GM12872 (cell line): ENCODE data around the gene LEF1.

Source experiments
- TF ChIP-seq, protein P1 (sequence below): IDR thresholded peaks from 3 replicates; pipeline ENCODE4 v1.5.1; 2011; ENCODE audit warnings: low read depth, mild to moderate bottlenecking, low read length, moderate library complexity; ENCODE audit not compliant: insufficient read depth

LEF1 gene

DNA sequence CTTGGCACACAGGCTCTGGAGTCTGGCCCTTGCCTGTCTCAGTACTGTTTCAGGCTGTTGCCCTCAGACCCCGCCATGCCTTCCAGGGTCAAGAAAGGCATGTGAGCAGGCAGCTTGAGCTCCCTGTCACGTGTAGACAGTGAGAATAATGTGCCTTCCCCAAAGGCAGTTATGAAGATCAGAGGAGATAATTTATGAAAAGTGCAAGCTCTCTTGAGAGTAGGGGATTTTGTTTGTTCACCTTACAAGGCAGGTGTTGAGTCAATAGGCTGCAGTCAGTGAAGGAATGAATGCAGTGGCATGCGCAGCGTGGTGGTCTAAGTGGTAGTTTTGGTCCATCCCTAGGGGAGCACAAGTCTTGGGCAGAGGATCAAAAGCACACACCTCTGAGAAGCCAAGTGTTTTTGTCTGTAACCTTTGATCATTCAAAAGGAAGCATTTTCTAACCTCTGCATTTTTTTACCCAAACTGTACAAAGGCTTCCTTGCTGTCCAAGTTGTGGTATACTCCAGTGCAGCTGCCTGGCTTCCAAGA lies 164.7 kb downstream of the LEF1 start:
- TF ChIP-seq, protein P1, sequence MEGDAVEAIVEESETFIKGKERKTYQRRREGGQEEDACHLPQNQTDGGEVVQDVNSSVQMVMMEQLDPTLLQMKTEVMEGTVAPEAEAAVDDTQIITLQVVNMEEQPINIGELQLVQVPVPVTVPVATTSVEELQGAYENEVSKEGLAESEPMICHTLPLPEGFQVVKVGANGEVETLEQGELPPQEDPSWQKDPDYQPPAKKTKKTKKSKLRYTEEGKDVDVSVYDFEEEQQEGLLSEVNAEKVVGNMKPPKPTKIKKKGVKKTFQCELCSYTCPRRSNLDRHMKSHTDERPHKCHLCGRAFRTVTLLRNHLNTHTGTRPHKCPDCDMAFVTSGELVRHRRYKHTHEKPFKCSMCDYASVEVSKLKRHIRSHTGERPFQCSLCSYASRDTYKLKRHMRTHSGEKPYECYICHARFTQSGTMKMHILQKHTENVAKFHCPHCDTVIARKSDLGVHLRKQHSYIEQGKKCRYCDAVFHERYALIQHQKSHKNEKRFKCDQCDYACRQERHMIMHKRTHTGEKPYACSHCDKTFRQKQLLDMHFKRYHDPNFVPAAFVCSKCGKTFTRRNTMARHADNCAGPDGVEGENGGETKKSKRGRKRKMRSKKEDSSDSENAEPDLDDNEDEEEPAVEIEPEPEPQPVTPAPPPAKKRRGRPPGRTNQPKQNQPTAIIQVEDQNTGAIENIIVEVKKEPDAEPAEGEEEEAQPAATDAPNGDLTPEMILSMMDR = no peak

DNA sequence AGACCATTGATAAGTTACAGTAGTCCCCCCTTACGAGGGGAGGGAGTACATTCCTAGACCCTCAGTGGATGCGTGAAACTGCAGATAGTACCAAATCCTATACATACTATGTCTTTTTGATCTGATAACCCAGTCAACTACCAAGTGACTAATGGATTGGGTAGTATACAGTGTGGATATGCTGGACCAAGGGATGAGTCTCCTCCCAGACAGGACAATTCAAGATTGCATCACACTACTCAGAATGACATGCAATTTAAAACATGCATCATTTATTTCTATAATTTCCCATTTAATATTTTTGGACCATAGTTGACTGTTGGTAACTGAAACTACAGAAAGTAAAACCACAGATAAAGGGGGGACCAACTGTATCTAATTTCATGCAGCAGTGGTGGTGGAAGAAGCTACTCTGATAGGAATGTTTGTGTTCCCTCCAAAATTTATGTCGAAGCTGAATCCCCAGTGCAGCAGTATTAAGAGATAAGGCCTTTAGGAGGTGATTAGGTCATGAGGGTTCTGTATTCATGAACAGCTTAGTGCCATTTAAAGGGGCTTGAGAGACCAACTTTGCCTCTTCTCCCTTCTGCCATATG lies 167.1 kb downstream of the LEF1 start:
- TF ChIP-seq, protein P1 = no peak

DNA sequence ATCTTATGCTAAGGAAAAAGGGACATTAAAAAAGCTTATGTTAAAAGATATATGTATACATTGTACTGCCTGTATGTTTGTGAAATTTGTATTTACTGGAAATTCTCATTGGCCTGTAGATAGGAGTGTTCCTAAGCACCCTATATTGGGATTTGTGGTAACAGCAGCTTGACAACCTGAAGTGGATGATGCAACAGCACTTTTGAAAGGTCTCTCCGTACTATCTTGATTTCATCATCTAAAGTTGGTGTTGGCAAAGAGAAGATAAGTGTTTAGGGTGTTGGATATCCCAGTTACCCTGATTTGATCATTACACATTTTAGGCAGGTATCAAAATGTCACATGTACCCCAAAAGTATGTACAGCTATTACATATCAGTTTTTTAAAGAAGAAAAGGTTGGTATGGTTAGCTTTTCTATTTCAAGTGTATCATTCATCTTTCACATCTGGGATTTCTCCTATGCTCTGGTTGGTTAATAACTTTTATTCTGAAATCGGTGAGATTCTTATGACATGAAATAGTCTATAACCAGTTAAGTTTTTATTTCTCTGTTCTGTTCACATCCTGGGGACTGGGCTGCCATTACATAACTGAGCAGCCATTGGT lies 168.7 kb downstream of the LEF1 start:
- TF ChIP-seq, protein P1 = no peak

- TF ChIP-seq, protein P1 = no peak
Observed at GRCh38 chr4:107997794-107998193, 170.9 kb downstream of the LEF1 start.
